Uterus (tissue), 2 donors: ENCODE results near the gene EPHA6.

Source experiments
- POLR2A ChIP-seq, 2 donors: fragments of 450-650 bp; IDR thresholded peaks; one replicate each; pipeline ENCODE4 v1.6.1; 2016; ENCODE audit warnings: antibody characterized with exemption in 2 of 2, mild to moderate bottlenecking in 1 of 2, moderate library complexity in 1 of 2
- TF ChIP-seq, protein P1 (sequence below), 4 experiments: fragments of 200-600 bp in 2 of 4; fragments of 450-650 bp in 2 of 4; sonication (generic) in 2 of 4; IDR thresholded peaks; one replicate each; pipeline ENCODE4 v1.5.1; 2016 to 2019; ENCODE audit warnings: antibody characterized with exemption in 4 of 4, mild to moderate bottlenecking in 2 of 4, moderate library complexity in 1 of 4

- TF ChIP-seq, protein P1, sequence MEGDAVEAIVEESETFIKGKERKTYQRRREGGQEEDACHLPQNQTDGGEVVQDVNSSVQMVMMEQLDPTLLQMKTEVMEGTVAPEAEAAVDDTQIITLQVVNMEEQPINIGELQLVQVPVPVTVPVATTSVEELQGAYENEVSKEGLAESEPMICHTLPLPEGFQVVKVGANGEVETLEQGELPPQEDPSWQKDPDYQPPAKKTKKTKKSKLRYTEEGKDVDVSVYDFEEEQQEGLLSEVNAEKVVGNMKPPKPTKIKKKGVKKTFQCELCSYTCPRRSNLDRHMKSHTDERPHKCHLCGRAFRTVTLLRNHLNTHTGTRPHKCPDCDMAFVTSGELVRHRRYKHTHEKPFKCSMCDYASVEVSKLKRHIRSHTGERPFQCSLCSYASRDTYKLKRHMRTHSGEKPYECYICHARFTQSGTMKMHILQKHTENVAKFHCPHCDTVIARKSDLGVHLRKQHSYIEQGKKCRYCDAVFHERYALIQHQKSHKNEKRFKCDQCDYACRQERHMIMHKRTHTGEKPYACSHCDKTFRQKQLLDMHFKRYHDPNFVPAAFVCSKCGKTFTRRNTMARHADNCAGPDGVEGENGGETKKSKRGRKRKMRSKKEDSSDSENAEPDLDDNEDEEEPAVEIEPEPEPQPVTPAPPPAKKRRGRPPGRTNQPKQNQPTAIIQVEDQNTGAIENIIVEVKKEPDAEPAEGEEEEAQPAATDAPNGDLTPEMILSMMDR (IDR thresholded peaks at IDR 0.05): no peak
- TF ChIP-seq POLR2A (IDR thresholded peaks at IDR 0.05): no peak
Observed at GRCh38 chr3:96977671-96978070, 163.3 kb downstream of the EPHA6 start.
